Upper lobe of left lung (tissue), 4 donors: Measurements from ENCODE around the gene MICAL3.

ENCODE experiments used
- POLR2A ChIP-seq, 4 donors: fragments of 450-650 bp; IDR thresholded peaks; one replicate each; pipeline ENCODE4 v1.5.1; 2016 to 2017; ENCODE audit warnings: antibody characterized with exemption in 4 of 4, mild to moderate bottlenecking in 2 of 4
- POLR2AphosphoS5 ChIP-seq, 2 donors: sonication (generic); formaldehyde crosslinking; IDR thresholded peaks; one replicate each; pipeline ENCODE4 v1.5.1; 2017; ENCODE audit warnings: antibody characterized with exemption in 2 of 2
- TF ChIP-seq, protein P1 (sequence below), 6 experiments: fragments of 450-650 bp in 4 of 6; fragments of 200-600 bp in 2 of 6; sonication (generic) in 2 of 6; IDR thresholded peaks; one replicate each; pipeline ENCODE4 v1.5.1; 2016 to 2019; ENCODE audit warnings: antibody characterized with exemption in 6 of 6

DNA sequence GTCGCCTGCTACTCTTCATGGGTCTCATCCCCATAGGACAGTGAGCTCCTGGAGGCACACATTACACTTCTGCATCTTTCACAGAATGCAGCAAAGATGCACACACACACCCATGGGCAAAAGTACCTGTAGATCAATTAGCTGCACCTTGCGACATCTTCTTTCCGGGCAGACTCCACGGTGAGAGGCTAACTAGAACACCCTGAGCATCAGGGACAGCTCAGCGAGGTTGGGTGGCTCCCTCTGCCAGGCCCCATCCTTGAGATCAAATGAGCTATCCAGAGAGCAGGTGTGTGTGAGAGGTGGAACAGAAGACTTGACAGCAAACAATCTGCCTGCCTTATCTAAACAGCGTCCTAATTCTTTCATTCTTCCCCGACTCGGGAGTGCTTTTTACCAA, 154.0 kb downstream of the MICAL3 start:
- TF ChIP-seq, protein P1, sequence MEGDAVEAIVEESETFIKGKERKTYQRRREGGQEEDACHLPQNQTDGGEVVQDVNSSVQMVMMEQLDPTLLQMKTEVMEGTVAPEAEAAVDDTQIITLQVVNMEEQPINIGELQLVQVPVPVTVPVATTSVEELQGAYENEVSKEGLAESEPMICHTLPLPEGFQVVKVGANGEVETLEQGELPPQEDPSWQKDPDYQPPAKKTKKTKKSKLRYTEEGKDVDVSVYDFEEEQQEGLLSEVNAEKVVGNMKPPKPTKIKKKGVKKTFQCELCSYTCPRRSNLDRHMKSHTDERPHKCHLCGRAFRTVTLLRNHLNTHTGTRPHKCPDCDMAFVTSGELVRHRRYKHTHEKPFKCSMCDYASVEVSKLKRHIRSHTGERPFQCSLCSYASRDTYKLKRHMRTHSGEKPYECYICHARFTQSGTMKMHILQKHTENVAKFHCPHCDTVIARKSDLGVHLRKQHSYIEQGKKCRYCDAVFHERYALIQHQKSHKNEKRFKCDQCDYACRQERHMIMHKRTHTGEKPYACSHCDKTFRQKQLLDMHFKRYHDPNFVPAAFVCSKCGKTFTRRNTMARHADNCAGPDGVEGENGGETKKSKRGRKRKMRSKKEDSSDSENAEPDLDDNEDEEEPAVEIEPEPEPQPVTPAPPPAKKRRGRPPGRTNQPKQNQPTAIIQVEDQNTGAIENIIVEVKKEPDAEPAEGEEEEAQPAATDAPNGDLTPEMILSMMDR (IDR thresholded peaks at IDR 0.05): no peak
- no peak for TF ChIP-seq POLR2AphosphoS5 (IDR thresholded peaks at IDR 0.05)
- no peak for TF ChIP-seq POLR2A (IDR thresholded peaks at IDR 0.05)
